C4-2B (cell line): ENCODE data around the gene BRIX1.

ENCODE experiments used
- ZFX ChIP-seq: fragments of 450-650 bp; IDR thresholded peaks from 2 replicates; pipeline ENCODE4 v1.6.1; 2017
- TF ChIP-seq, protein P1 (sequence below): fragments of 450-650 bp; conservative IDR thresholded peaks from 2 replicates; pipeline ENCODE4 v1.5.1; 2017; ENCODE audit warnings: mild to moderate bottlenecking

DNA sequence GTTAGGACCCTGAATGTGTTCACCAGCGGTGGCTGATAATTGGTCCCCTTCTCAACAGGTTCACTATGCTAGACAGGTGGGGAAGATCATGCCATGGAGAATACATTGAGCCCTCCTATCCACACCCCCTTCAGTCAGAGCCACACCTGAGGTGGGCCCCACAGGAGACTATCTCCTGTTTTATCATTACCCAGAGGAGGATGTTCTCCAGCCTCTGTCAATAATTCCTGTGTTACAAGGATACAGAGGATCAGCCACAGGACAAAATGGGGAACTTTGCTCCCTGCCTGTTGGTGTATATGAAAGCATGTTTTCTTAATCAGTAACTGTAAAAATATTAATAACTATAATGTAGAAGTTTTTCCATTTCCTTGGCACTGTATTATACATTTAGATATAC is 26.1 kb upstream of the BRIX1 start:
- TF ChIP-seq, protein P1, sequence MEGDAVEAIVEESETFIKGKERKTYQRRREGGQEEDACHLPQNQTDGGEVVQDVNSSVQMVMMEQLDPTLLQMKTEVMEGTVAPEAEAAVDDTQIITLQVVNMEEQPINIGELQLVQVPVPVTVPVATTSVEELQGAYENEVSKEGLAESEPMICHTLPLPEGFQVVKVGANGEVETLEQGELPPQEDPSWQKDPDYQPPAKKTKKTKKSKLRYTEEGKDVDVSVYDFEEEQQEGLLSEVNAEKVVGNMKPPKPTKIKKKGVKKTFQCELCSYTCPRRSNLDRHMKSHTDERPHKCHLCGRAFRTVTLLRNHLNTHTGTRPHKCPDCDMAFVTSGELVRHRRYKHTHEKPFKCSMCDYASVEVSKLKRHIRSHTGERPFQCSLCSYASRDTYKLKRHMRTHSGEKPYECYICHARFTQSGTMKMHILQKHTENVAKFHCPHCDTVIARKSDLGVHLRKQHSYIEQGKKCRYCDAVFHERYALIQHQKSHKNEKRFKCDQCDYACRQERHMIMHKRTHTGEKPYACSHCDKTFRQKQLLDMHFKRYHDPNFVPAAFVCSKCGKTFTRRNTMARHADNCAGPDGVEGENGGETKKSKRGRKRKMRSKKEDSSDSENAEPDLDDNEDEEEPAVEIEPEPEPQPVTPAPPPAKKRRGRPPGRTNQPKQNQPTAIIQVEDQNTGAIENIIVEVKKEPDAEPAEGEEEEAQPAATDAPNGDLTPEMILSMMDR, result no peak
- TF ChIP-seq ZFX, result no peak
